Stimulated activated naive CD8-positive, alpha-beta T cell treated with anti-CD3 and anti-CD28 coated beads, Interleukin-15, Interleukin-2, amounts not matched to agents 100 U/mL and 50 U/mL, for 24 hours (primary cell): ENCODE measurements around the gene TTLL5.
"Not testable (repeated sequence)": the region's sequence is repeated elsewhere in the genome, so short reads cannot be mapped to it uniquely, and the experiment has no call there.

Source experiments
- ATAC-seq: fragments of 150-1000 bp; cut with Tn5 transposase; one replicate; pipeline ENCODE4 v1.10.0; 2021
- DNase-seq: peaks from one replicate; pipeline ENCODE4 v3.0.0; 2021

TTLL5 gene

DNA sequence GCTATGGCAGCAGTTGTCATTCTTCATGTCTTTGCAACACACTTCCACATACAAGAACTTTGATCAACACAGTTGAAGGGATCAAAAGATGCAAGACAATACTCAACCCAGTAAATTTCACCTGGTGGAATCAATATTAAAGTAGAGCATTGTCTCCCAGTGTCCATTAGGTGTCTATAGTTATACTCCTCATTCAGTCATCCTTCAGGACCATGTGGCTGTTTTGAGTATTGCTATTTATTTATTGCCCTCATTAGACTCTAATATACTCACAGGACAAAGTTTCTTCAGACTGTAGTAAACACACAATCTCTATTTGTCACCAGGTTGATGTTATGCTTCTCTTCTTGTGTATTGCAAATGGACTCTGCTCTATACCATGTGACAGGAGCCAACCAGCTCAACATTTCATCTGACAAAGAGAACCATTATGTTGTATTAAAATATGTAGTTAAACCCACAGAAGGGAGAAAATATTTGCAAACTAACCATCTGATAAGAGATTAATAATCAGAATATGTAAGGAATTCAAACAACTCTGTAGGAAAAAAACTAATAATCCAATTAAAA is 174.2 kb downstream of the TTLL5 start:
- no peak for DNase-seq
- no peak for ATAC-seq

DNA sequence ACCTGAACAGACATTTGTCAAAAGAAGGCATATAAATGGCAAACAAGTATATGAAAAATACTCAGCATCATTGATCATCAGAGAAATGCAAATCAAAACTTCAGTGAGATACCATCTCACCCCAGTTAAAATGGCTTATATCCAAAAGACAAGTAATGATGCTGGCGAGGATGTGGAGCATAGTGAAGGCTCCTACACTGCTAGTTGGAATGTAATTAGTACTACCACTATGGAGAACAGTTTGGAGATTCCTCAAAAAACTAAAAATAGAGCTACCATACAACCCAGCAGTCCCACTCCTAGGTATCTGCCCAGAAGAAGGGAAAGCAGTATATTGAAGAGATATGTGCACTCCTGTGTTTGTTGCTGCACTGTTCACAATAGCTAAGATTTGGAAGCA is 174.7 kb downstream of the TTLL5 start:
- DNase-seq (no peak), ATAC-seq (no peak)

DNA sequence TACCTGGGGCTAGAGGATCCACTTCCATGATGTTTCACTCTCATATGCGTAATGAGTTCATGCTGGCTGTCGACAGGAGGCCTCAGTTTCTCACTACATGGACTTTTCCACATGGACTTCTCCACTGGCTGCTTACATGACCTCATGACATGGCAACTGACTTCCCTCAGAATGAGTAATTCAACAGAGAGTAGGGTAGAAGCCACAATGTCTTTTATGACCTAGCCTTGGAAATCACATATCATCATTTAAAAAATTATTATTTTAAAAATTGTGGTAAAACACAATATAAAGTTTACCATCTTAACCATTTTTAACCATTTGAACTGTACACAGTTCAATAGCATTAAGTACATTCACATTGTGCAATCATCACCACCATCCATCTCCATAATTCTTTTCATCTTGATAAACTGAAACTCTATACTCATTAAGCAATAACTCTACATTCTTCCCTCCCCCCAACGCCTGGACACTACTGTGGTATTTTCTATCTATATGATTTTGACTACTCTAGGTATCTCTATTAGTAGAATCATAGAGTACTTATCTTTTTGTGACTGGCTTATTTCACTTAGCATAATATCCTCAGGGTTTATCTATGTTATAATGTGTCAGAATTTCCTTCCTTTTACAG is 176.2 kb downstream of the TTLL5 start:
- ATAC-seq (no peak), DNase-seq (no peak)

DNA sequence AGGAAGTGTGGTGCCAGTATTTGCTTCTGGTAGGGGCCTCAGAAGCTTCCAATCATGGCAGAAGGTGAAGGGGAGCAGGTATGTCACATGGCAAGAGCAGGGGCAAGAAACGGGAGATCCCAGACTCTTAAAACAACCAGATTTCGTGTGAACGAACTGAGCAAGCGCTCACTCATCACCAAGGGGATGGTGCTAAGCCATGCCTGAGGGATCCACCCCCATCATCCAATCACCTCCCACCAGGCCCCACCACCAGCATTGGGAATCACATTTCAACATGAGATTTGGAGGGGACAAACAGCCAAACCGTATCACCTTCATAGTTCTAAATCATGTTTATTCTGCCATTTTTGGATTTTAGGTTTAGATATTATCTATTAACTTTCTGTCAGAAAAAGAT is 179.9 kb downstream of the TTLL5 start:
- DNase-seq (no peak), ATAC-seq (no peak)

DNA sequence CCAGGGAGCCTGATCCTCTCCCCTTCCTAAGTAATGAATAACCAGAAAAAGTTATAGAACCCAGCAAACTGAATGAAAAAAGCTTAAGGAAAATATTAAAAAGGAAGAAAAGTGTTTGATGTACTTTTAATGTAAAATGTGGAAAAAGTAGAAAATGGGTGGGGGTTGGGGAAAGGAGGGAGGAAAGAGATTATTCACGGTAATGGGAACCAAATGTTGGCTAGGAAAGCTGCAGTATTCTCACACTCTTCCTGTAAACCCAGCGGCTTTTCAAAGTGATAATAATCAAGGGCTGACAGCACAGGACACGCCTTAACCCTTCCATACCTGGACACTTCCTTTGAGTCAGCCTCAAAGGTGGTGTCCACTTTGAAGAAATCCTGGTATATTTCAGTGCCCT is 181.5 kb downstream of the TTLL5 start:
- no peak for DNase-seq
- ATAC-seq, result no peak

DNA sequence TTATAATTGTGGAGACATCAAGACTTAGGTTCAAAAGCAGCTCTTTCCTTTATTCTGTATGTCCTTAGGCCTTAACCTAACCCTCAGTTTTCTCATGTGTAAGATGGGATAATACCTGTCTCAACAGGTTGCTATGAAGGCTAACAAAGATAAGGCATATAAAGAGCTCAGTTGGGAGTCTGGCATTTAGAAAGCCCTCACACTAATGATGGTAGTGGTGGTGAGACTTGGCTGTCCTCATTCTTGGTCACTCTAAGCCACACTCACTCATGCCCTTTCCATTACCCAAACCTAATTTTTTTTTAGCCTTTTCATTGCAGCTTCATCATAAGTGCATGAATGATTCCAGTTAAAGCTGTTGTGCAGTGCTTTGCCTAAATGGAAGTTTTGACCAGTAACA is 183.4 kb downstream of the TTLL5 start:
- ATAC-seq (no peak), DNase-seq (no peak)

DNA sequence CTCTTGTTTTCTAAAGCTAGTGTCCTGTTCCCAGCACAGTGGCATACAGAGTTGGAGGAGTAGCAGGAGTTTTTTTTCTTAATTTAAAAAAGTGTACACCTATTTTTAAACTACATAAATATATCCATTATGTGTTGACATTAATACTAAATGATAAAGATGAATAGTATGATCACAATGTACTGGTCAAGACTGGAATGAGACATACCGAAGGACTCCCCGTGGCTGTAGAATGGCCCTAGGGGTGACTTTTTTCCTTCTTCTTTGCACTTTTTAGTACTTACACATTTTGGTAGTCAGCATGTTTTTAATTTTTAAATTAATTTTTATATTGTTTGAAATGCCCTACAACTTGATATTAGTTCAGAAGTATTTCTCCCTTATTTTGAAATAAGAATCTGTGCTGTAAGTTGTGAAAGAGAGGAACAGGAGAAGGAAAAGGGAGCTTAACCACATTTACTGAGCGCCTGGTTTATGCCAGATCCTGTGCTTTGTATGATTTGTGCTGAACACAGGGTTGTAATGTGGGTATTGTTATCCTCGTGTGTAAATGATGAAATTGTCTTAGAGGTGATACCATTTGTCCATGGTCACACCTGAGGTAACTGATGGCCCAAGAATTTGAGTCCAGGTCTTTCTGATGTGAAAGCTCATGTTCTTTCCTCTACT is 184.2 kb downstream of the TTLL5 start:
- DNase-seq (no peak), ATAC-seq (no peak)

DNA sequence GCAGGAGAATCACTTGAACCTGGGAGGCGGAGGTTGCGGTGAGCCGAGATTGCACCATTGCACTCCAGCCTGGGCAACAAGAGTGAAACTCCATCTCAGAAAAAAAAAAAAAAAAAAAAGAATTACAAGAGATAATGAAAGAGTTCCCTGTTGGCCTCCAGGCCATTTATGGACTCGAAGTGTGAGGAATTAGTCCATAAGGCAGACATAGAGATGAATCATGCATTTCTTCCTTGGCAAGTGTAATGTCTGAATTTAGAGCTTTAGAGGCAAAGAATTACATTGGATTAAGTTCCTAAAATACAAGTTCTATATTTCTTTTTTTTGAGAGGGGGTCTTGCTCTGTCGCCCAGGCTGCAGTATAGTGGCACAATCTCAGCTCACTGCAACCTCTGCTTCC is 185.6 kb downstream of the TTLL5 start:
- not testable (repeated sequence) for ATAC-seq, DNase-seq

DNA sequence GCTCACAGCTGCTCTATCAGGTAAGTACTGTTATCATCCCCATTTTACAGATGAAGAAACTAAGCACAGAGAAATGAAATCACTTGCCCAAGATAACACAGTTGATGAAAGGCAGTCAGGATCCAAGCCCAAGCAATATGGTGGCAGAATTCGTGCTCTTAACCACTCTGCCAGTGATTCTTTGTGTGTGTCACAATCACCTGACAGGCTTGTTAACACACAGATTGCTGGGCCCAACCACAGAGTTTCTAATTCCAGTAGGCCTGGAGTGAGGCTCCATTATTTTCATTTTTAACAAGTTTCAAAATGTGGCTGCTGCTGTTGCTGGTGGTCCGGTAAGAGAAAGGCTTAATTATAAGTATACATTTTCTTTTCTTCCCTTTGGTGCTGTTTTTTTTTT is 186.5 kb downstream of the TTLL5 start:
- DNase-seq (no peak), ATAC-seq (no peak)

DNA sequence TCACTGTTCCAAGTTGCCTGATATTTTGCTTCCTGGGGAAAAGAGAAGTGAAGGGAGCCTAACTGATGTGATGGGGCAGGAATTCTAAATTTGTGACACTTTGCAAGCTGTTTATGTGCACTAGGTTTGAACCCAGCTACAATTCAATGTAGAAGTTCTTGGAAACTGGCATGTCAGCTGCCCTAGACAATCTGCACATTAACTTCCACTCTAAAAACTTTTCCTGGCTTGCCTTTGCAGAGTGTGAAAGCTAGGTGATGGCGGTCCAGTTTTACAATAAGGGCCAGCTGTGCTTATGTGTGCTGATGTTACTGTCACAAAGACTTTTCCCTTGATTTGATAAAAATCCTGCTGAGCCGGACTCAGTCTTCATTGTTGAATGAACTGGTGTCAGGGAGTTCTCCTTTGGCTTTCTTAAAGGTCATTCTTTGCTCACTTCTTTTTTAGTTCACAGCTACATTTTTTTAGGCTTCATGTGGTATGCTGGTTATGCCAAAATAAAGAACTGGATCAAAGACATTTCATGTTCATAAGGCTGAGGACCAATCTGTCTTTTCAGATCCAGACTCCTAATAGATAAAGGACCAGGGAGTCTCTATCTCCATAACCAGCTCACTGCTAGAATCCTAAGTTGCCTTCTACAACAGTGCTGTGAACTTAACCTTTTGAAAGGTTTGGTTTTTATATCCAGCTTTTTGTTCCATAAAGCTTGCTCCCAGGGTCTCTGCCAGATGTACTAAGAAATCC is 187.3 kb downstream of the TTLL5 start:
- ATAC-seq (no peak), DNase-seq (no peak)

DNA sequence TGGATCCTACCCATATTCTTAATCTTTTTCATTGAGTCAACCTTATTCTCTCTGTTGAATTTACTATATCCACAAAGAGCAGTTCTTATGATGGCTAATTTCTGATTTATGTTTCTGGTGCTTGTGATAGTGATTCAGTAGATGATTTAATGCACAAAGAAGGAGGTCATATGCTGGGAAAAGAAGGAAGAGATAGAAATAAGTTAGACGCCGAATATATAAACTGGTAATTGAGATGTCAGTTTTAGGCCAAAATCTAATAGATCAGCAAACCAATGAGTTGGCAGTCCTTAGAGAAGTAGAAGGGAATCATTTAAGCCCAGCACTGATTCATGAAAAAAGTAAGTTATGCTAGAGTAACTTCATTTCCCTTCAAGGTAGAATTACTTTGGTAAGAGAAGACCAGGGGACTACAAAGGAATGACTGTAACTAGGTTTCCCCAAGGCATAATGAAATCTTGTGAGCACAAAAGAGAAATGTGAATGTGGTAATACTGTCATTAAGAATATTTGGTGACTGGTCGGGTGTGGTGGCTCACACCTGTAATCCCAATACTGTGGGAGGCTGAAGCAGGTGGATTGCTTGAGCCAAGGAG is 188.4 kb downstream of the TTLL5 start:
- no peak for ATAC-seq

DNA sequence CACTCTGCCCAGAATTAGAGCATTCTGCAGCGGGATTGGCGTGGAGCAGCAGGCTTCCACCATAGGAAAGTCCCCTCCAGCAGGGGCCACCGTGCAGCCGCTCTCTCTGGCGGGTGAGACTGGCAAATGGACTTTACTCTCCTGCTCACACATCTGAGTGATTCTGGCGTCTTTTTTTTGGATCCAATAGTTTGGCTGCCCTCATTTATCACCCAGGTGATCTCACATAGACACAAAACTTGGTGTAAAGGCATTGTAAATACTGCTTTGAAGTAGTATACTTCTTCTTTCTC is 190.5 kb downstream of the TTLL5 start:
- ATAC-seq (no peak), DNase-seq (no peak)

More for the DNA sequence above, 188.4 kb downstream of the TTLL5 start:
- no peak for DNase-seq

DNA sequence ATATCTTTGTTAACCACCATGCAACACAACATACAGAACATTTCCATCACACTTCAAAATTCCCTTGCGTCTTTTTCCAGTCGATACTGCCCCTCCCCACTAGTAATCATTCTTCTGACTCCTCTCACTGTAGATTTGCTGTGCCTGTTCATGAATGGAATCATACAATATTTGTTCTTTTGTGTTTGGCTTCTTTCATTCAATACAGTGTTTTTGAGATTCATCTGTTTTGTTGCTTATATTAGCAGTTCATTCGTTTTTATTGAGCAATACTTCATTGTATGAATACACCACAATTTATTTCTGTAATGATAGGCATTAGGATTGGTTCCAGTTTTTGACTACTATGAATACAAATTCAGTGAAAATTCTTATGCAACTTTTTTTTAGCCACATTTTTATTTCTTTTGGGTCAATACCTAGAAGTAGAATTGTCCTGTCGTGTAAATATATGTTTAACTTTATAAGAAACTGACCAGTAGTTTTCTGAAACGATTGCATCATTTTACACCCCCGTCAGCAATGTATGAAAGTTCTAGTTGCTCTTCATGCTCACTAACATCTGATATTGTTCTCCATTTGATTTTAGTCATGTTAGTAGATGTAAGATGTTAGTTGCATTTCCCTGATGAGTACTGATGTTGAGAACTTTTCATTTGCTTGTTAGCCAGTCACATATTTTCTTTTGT is 193.2 kb downstream of the TTLL5 start:
- DNase-seq (no peak), ATAC-seq (no peak)

DNA sequence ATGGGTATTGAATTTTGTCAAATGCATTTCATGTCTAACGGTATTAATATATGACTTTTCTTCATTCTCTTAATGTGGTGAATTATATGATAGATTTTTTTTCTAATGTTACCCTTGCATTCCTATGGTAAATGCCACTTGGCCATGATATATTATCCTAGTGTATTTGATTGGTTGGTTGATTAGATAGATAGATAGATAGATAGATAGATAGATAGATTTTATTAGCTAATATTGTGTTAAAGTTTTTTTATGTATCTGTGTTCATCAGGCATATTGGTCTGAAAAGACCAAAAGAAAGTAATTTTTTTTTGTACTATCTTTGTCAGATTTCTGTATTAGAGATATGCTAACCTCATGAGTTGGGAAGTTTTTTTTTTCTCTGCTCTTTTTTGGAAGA is 196.2 kb downstream of the TTLL5 start:
- DNase-seq, result no peak
- ATAC-seq, result no peak

DNA sequence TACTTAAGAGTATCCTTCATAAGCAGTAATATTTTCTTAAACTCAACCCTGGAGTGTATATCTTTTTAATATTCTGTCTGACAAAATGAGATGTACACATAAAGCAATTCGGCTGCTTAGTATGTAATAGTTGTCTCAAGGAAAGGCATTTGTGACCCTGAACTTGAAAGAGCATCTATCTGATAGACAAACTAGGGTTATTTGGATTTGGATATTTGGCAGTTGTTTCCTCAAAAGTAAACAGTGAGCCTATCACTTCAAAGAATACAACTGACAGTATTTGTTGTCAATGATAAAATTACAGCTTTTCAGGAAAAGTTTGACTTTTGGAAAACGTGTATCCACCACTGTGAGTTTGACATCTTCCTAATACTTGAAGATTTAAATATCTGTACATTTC is 197.3 kb downstream of the TTLL5 start:
- ATAC-seq (no peak), DNase-seq (no peak)

DNA sequence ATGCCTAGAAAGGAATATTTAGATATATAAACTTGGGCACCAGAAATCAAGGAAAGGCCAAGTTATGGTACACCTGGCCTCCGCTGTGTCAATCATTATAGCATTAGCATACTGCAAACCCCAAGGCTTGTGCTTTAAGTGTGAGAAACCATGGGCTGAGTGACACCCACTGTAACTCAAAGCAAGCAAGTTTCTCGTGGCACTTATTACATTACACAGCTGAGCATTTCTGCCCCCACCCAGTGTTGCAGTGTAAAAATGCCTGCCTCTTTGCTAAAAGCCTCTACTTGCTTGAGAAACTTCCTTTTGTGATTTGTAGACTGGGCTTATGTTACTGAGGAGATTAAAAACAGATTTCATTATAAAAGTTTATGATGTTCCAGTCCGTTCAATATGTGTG is 198.7 kb downstream of the TTLL5 start:
- ATAC-seq (no peak), DNase-seq (no peak)

DNA sequence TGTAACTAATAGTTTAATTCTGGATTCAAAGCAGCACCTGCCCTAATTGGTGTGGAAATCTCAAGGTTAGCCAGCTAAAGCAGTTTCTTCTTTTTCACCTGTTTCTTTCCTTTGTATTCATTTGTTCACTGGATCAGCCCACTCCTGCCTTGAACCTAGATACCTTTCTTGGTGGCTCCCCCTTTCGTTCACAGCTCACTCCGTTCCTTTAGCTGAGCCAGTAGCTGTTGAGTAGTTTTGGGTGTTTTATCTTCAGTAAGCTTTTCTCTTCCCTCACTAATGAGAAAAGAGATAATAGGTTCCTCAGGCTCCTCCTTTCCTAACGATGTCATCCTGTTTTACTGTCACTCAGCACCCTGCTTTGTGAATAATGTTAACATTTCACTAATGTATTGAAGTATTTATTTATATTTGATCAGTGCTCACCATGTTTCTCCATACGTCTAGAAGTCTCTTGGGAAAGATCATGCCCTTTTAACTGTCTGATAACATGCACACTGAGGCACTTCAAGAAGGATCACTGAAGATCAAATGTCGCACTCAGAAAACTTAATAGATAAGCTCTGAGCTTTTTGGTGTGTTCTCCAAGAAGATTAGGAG is 199.6 kb downstream of the TTLL5 start:
- ATAC-seq (no peak), DNase-seq (no peak)

DNA sequence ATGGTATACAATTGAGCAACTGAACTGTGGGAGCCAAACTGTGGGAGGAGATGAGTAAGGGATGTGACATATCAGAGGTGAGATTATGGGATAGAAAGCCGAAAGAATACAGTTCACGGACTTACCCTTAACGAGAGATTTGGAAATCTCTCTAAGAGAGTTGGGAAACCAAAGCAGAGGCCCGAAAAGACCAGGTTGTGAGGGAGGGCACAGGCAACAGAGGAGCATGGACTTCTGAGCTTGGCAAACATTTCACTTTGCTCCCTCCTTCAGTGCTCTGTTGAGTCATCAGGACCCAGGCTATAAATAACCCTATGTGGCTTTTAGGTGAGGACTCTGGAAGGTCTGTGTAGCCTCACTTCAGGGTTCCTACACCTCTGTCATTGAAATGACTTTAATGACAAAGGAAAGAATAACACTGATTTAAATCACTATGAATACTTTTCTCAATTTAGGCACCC is 200.1 kb downstream of the TTLL5 start:
- DNase-seq (no peak), ATAC-seq (no peak)

DNA sequence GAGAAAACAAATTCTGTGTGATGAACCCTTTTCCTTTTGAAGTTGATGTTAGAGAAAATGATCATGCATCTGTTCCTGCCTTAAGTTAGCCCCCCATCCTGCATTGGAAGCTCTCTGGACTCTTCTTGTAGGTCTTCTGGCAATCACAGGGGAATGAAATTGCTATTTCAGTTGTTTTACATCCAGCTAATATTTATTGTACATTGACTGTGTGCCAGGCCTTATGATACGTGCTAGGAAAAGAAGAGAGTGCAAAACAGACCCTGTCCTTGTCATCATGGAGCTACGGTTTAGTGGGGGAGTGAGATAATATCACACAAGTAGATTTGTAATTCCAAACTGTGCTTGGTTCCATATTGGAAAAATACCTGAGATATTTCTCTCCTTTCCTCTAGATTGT is 202.2 kb downstream of the TTLL5 start:
- ATAC-seq, result no peak
- DNase-seq, result no peak

DNA sequence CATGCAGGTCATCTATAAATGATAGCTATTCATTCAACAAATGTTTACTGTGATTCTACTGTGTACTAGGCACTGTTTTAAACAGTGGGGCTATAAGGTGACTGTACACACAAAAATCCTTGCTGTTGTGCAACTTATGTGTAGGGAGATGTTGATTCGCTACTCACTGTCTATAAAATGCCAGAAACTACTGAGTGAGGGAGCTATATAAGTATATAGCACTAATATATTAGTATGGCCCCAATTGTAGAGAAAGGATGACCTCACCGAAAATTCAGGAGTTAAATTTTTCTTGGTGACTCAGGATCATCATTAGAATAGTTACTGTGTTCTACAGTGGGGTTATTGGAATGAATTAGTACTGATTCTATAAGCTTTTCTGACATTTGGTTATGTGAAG is 203.3 kb downstream of the TTLL5 start:
- no peak for ATAC-seq
- DNase-seq, result no peak

DNA sequence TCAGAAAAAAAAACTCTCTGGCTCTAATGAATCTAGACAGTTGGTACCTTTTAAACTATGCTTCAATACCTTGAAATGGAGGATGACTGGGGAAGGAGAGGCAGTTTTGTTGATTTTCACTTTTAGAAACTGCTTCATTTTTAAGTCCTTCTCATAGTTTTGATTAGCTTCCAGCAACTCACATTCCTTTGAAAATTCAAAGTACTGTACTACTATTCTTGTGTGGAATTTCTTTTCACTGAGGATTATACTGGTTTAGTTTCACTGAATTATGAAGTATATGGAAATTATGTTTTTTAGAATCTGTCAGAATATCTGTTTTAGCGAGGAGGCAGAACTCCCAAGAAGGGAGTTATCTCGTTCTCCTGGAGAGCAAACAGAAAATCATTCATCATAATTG is 204.5 kb downstream of the TTLL5 start:
- DNase-seq (no peak), ATAC-seq (no peak)

DNA sequence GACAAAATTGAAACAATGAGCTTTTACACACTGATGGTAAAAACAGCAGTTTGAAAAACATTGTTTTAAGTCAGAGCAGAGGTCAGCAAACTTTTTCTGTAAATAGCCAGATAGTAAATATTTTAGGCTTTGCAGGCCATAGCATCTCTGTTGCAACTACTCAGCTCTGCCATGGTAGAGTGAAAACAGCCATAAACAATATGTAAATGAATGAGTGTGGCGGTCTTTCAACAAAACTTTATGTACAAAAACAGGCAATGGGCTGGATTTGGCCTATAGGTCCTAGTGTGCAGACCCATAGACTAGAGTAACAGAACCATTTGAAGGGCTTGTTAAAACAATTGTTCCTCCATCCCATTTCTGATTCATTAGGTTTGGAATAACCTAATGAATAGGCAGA is 205.9 kb downstream of the TTLL5 start:
- no peak for ATAC-seq
- no peak for DNase-seq
